NCI-H82 (cell line): ENCODE measurements around the gene FOXL2.
A peak's percentile ranks its signal among the peaks of the same experiment; 100 is the strongest.

Source experiments
- DNase-seq: peaks from one replicate; lab custom pipeline; 2025; lab: John Stamatoyannopoulos, UW

The FOXL2 gene

GRCh38 chr3:138945709-138946662, 951 bp downstream of the FOXL2 start:
- peak; percentile 65 for DNase-seq

DNA sequence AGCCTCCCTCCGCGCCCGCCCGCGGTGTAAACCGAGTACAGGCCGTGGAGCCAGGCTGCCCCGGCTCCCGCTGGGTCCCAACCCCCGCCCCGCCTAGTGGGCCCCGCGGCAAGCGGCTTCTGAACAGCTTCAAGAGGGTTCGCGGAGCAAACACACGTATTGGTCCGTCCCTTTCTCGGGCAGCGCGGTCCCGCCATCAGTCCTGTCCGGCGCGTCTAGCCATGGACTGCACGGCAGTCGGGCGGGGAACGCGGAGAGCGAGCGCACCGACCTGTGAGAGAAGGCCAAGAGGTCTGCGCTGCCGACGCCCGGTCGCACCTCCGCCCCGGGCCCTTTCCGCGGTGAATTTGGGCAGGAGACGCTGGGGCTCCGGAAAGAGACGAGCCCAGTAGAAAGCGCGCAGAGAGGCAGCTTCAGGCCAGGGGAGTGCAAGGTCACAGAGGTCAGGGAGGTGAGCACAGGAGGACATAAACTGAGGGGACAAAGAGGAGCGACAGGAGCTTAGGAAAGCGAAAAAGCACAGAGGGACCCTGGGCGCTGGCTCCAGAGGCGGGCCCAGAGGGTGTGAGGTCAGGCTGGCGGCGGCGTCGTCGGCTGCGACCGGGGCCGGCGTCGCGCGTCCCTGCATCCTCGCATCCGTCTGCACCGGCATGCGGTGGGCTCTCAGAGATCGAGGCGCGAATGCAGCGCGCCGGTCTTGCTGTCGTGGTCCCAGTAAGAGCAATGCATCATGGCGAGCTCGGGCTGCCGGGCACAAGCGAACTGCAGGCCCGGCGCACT, 1.8 kb downstream of the FOXL2 start:
- peak; percentile 48 for DNase-seq

DNA sequence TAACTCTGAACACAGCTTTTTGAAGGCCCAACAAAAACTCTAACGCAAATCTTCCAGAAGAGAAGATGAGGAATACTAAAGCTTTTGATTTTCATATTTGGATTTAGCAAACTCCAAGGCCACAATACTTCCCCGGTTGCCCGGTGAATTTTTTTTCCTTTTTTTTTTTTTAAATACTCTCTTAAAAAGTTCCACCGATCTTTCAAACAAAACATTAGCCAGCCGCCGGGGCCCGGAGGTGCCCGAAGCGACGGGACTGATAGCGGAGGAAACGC, 2.3 kb downstream of the FOXL2 start:
- no peak for DNase-seq

DNA sequence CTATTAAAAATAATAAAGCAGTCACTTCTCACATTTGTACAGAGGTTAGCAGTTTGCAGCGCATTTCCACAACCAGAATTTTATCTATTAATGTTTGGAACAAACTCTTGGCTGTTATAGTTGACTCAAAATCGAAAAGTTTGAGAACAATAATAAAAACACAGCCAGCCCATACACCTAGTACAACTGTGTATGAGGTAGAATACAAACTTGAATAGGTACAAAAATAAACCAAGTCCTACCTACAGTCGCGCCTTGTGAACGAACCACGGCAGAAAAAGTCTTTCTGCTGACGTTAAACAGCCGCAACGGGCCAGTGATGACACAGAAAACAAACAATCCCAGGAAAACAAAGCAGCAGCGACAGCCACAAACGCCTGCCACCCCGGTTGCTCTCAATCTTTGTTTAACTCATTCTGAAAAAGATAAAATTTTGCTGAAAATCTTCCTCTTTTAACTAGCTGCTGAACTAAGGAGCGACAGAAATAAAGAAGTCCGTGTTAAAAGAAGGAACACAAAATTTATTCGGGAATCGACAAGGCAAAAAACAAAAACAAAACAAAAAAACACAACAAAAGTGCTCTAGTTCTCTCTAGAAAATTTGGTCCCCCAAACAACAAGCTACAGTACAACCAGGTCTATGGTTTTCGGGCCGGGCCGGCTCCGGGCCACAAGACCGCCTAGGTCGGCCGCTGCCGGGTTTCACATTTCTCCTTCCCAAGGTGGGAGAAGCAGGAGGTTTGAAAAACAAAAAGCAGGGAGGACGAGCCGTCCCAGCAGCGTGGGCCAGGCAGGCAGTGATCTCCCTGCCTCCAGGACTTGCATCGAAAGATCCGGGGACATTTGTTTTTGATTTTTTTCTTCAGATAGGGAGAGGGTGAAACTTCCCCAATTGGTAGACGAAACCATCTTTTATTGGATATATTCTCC, 2.9 kb downstream of the FOXL2 start:
- DNase-seq = peak; percentile 25

DNA sequence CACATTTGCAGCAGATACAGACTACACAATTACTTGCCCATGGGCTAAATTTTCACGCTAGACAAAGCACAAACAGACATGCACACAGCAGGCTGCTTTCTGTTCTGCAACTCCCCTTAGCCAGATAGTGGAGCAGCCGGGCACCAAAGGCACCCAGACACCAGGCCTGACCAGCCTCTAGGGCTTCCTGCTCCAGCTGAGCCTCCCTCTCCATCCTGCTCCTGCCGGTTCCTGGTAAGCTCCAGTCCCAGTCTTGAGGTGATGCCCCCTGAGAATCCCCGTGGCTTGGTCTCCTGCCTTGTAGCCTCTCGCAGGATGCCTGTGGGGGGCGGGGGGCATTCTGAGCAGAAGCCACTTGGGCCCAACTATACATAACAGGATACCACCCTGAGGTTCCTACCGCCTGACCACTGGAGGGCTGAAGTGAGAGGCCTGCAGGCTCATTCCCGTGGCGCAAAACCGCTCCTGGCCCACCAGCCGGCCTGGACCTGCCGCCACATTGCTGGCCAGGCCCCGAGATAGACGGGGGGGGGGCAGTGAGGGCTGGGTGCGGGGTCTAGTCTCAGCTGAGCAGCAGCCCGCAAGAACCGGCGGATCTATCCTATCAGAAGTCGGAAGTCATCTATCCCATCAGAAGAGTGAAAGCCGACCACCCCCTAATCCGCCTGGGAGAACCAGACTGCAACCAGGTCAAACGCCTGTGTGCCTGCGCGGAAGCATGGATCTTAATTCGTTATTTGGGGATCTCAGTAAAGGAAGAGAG, 3.9 kb downstream of the FOXL2 start:
- DNase-seq = peak; percentile 51

- DNase-seq = no peak
Observed at GRCh38 chr3:138942271-138942670, 4.7 kb downstream of the FOXL2 start.

GRCh38 chr3:138941259-138941885, 5.6 kb downstream of the FOXL2 start:
- DNase-seq = peak; percentile 79

DNA sequence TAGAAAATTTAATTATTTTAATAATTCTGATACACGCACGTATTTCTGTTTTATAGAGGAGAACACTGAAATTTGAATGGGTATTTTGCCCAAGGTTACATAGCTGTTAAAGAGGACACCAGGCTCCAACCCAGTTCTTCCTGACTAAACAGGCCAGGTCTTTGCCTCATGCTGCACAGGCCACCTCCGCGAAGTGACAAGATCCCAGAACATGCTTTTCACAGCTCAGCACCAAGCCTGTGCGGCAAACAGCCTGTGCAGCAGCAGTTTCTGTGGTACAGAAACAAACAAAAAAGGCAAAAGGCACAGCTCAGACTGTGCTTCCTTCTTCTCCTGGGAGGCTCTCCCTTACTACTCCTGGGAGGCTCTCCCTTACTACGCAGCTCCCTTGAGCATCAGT, 6.5 kb downstream of the FOXL2 start:
- no peak for DNase-seq

GRCh38 chr3:138939561-138940241, 7.2 kb downstream of the FOXL2 start:
- no peak for DNase-seq

DNA sequence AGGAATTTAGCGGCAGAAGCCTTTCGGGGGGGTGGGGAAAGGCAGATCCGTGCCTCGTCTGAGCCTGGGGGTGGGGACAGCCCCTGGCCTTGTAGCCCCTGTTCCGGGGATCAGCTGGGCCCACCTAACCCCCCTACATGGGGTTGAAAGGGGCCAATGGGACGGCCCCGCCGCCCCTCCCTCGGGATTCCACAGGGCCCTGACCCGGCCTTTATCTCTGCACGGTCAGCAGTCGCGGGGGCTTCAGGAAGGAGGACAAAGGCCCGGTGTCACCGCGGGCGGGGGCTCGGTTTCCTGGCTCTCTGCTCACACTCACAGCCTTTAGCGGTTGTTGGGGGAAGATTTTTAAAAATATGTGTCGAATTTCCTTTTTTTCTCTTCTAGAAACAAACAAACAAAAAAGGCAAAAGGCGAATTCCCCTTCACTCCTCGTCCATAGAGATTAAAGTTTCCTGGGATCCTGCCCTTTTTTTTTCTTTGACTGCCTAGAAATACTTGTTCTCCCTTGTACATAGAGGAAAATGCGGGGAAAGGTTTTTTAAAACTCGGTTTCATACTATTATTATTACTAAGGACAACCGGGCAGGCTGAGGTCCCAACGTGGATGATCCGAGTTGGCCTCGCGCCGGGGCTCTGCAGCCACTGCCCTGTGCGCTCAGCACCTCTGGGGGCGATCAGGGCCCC, 7.9 kb downstream of the FOXL2 start:
- DNase-seq = no peak

- no peak for DNase-seq
Observed at GRCh38 chr3:138938056-138938876, 8.7 kb downstream of the FOXL2 start.

GRCh38 chr3:138937690-138938055, 9.3 kb downstream of the FOXL2 start:
- no peak for DNase-seq

GRCh38 chr3:138936741-138937689, 9.9 kb downstream of the FOXL2 start:
- DNase-seq = no peak

DNA sequence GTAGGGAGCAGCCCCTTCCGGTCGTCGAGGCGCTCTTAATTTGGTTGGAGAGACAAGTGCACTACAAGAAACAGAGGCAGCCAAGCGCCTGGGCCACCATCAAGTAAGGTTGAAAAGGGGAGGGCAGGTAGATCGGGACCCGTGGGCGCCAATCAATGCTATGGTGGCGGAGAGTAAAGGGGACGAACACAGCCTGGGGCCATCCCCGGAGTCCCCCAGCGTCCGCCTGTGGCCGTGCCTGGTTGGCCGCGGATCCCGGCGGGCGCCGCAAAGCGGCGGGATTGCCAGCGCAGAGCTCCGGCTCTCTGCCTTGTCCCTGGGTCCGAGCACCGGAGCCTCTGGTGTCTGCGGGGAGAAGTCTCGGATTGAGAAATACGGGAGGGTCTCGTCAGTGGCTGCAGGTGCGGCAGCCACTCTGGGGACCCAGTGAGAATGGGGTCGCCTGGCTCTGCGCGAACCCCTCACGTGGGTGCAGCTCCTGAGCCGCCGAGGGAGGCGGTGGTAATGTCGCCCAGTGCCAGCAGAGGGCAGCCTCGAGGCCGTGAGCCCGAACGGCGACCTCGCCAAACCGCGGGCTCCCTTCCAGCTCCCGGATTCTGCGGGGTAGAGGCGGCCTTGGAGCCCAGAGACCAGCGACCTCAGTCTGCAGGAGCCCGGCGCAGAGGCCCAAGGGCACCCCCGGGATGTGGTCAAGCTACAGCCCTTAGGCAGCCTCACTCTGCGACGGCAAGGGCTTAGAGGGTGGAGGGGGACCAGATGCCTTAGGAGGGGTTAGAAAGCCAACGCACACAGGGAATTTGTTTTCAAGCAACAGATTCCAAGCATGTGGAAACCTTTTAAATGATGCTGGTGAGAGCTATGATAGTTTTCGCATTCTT, 10.8 kb downstream of the FOXL2 start:
- DNase-seq = peak; percentile 82

GRCh38 chr3:138935505-138935862, 11.5 kb downstream of the FOXL2 start:
- DNase-seq = no peak

- DNase-seq = no peak
Observed at GRCh38 chr3:138933981-138934691, 12.8 kb downstream of the FOXL2 start.
